Measurements from ENCODE around the gene TRH.
A peak's percentile ranks its signal among the peaks of the same experiment; 100 is the strongest.

The TRH gene

DNA sequence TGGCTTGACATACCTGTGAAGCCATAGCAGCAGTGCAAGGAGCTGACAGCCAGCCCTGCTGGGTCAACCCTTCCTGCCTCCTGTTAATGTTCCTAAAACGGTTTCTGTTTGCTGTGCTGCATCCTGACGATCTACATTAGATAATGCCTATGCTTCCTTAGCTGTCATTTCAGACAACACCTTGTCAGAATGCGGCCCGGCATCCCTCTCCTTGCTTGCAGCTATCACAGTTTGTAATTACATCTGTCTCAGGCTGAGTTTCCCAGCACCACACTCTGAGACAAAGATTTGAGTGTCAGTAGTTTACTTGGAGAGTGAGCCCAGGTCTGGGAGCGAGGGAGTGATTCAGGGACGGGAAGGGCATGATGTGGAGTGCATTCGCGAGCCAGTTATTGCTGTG is 9.0 kb downstream of the TRH start:
- no peak overlapping the region for H4K91ac ChIP-seq (ENCODE audit: low read depth, low read length)
- WGBS (ENCODE audit: extremely low coverage, insufficient coverage, insufficient read length), result no CpG with 5 or more reads among the region's 8 CpGs
- no peak overlapping the region for H3K18ac ChIP-seq (ENCODE audit: low read length)
- no peak overlapping the region for H2BK5ac ChIP-seq (ENCODE audit: low read depth, low read length, poor library complexity)
- H3K4me1 ChIP-seq (ENCODE audit: control insufficient read depth in 1 of 2, insufficient read depth in 2 of 2, low read length in 2 of 2), result no peaks in the 10 kb centered on the region
- no peak overlapping the region for H3K27ac ChIP-seq (ENCODE audit: low read depth, low read length)
- H3K79me2 ChIP-seq (ENCODE audit: control insufficient read depth, insufficient read depth, low read length, poor library complexity), result no peaks in the 10 kb centered on the region
- H2AFZ ChIP-seq (ENCODE audit: insufficient read depth, low read length, poor library complexity), result no peak overlapping the region
- H2BK120ac ChIP-seq (ENCODE audit: insufficient read depth, low read length, poor library complexity), result no peak overlapping the region
- no peaks in the 10 kb centered on the region for H3K9me3 ChIP-seq (ENCODE audit: insufficient read depth, low read depth, low read length)
- no peak overlapping the region for H3K4ac ChIP-seq (ENCODE audit: low read depth, low read length)
- no peak for DNase-seq
- H3K4me3 ChIP-seq (ENCODE audit: low read depth, low read length), result no peak overlapping the region
- H3K79me1 ChIP-seq (ENCODE audit: low read length), result no peaks in the 10 kb centered on the region
- no peaks in the 10 kb centered on the region for H3K27me3 ChIP-seq (ENCODE audit: insufficient read depth, low read length)
- no peak overlapping the region for H4K12ac ChIP-seq (ENCODE audit: low read depth, low read length)
- no peak overlapping the region for H3K23ac ChIP-seq (ENCODE audit: low read length)
- no peak overlapping the region for H4K8ac ChIP-seq (ENCODE audit: low read depth, low read length)
- no peak overlapping the region for H3K14ac ChIP-seq (ENCODE audit: low read length)
- H2BK12ac ChIP-seq (ENCODE audit: low read length), result no peak overlapping the region
- no peak overlapping the region for H3K4me2 ChIP-seq (ENCODE audit: low read length)
- H2AK5ac ChIP-seq (ENCODE audit: low read length), result no peak overlapping the region
- H3K9ac ChIP-seq (ENCODE audit: low read length), result no peak overlapping the region
- no peaks in the 10 kb centered on the region for H3K36me3 ChIP-seq (ENCODE audit: control insufficient read depth in 1 of 2, insufficient read depth in 2 of 2, low read length in 2 of 2)

GRCh38 chr3:129984125-129984524 is 9.6 kb downstream of the TRH start:
- Histone ChIP-seq H3K9me3 (ENCODE audit: insufficient read depth, low read depth, low read length) (no peaks in the 10 kb centered on the region), H2BK5ac (ENCODE audit: low read depth, low read length, poor library complexity) (no peak overlapping the region), H3K4me1 (ENCODE audit: control insufficient read depth in 1 of 2, insufficient read depth in 2 of 2, low read length in 2 of 2) (no peaks in the 10 kb centered on the region), H3K36me3 (ENCODE audit: control insufficient read depth in 1 of 2, insufficient read depth in 2 of 2, low read length in 2 of 2) (no peaks in the 10 kb centered on the region), H3K23ac (ENCODE audit: low read length) (no peak overlapping the region), H3K9ac (ENCODE audit: low read length) (no peak overlapping the region), H3K79me1 (ENCODE audit: low read length) (no peaks in the 10 kb centered on the region), H4K91ac (ENCODE audit: low read depth, low read length) (no peak overlapping the region), H2BK12ac (ENCODE audit: low read length) (no peak overlapping the region), H4K12ac (ENCODE audit: low read depth, low read length) (no peak overlapping the region), H3K4me3 (ENCODE audit: low read depth, low read length) (no peak overlapping the region), H2AFZ (ENCODE audit: insufficient read depth, low read length, poor library complexity) (no peak overlapping the region), H3K18ac (ENCODE audit: low read length) (no peak overlapping the region), H3K4me2 (ENCODE audit: low read length) (no peak overlapping the region), H4K8ac (ENCODE audit: low read depth, low read length) (no peak overlapping the region), H3K27ac (ENCODE audit: low read depth, low read length) (no peak overlapping the region), H3K27me3 (ENCODE audit: insufficient read depth, low read length) (no peaks in the 10 kb centered on the region), H2BK120ac (ENCODE audit: insufficient read depth, low read length, poor library complexity) (no peak overlapping the region), H3K79me2 (ENCODE audit: control insufficient read depth, insufficient read depth, low read length, poor library complexity) (no peaks in the 10 kb centered on the region), H3K14ac (ENCODE audit: low read length) (no peak overlapping the region), H2AK5ac (ENCODE audit: low read length) (no peak overlapping the region), H3K4ac (ENCODE audit: low read depth, low read length) (no peak overlapping the region)
- no CpG with 5 or more reads among the region's 2 CpGs for WGBS (ENCODE audit: extremely low coverage, insufficient coverage, insufficient read length)
- DNase-seq, result peak in 1 of 2 donors; percentile 7

DNA sequence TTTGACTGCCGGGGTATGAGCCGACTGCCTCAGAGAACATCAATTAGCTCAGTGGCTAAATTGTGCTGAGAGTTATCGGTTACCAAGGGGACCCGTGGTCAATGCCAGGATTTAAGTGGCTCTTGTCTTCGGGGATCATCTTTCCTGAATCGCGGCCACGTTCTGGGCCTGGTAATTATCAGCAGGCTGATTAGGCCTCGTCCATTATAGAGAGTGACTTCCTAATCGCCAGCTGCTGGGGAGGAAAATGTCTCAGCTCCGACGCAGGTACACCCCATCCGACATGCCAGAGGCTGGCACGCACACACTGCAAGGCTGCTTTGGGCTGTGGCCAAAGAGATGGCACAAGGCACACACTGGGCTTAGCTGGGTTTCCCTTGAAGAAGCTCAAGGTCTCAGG is 10.6 kb downstream of the TRH start:
- no peak for DNase-seq
- Histone ChIP-seq H3K14ac (ENCODE audit: low read length) (no peak overlapping the region), H4K8ac (ENCODE audit: low read depth, low read length) (no peak overlapping the region), H2BK12ac (ENCODE audit: low read length) (no peak overlapping the region), H2BK120ac (ENCODE audit: insufficient read depth, low read length, poor library complexity) (no peak overlapping the region), H3K4ac (ENCODE audit: low read depth, low read length) (no peak overlapping the region), H2AK5ac (ENCODE audit: low read length) (no peak overlapping the region), H4K12ac (ENCODE audit: low read depth, low read length) (no peak overlapping the region), H3K36me3 (ENCODE audit: control insufficient read depth in 1 of 2, insufficient read depth in 2 of 2, low read length in 2 of 2) (no peaks in the 10 kb centered on the region), H3K18ac (ENCODE audit: low read length) (no peak overlapping the region), H3K27me3 (ENCODE audit: insufficient read depth, low read length) (no peaks in the 10 kb centered on the region), H2AFZ (ENCODE audit: insufficient read depth, low read length, poor library complexity) (no peak overlapping the region), H4K91ac (ENCODE audit: low read depth, low read length) (no peak overlapping the region), H3K9me3 (ENCODE audit: insufficient read depth, low read depth, low read length) (no peaks in the 10 kb centered on the region), H3K4me1 (ENCODE audit: control insufficient read depth in 1 of 2, insufficient read depth in 2 of 2, low read length in 2 of 2) (no peaks in the 10 kb centered on the region), H3K9ac (ENCODE audit: low read length) (no peak overlapping the region), H3K27ac (ENCODE audit: low read depth, low read length) (no peak overlapping the region), H3K23ac (ENCODE audit: low read length) (no peak overlapping the region), H3K4me3 (ENCODE audit: low read depth, low read length) (no peak overlapping the region), H2BK5ac (ENCODE audit: low read depth, low read length, poor library complexity) (no peak overlapping the region), H3K4me2 (ENCODE audit: low read length) (no peak overlapping the region), H3K79me1 (ENCODE audit: low read length) (no peaks in the 10 kb centered on the region), H3K79me2 (ENCODE audit: control insufficient read depth, insufficient read depth, low read length, poor library complexity) (no peaks in the 10 kb centered on the region)
- no CpG with 5 or more reads among the region's 14 CpGs for WGBS (ENCODE audit: extremely low coverage, insufficient coverage, insufficient read length)

GRCh38 chr3:129988429-129988828 is 13.9 kb downstream of the TRH start:
- Histone ChIP-seq H2AK5ac (ENCODE audit: low read length) (no peak overlapping the region), H3K18ac (ENCODE audit: low read length) (no peak overlapping the region), H3K79me1 (ENCODE audit: low read length) (no peaks in the 10 kb centered on the region), H3K36me3 (ENCODE audit: control insufficient read depth in 1 of 2, insufficient read depth in 2 of 2, low read length in 2 of 2) (no peaks in the 10 kb centered on the region), H3K9ac (ENCODE audit: low read length) (no peak overlapping the region), H3K4me2 (ENCODE audit: low read length) (no peak overlapping the region), H3K4me3 (ENCODE audit: low read depth, low read length) (no peak overlapping the region), H3K23ac (ENCODE audit: low read length) (no peak overlapping the region), H3K4me1 (ENCODE audit: control insufficient read depth in 1 of 2, insufficient read depth in 2 of 2, low read length in 2 of 2) (no peaks in the 10 kb centered on the region), H3K27ac (ENCODE audit: low read depth, low read length) (no peak overlapping the region), H2BK12ac (ENCODE audit: low read length) (no peak overlapping the region), H2BK5ac (ENCODE audit: low read depth, low read length, poor library complexity) (no peak overlapping the region), H3K14ac (ENCODE audit: low read length) (no peak overlapping the region), H3K79me2 (ENCODE audit: control insufficient read depth, insufficient read depth, low read length, poor library complexity) (no peaks in the 10 kb centered on the region), H4K8ac (ENCODE audit: low read depth, low read length) (no peak overlapping the region), H4K91ac (ENCODE audit: low read depth, low read length) (no peak overlapping the region), H3K27me3 (ENCODE audit: insufficient read depth, low read length) (no peaks in the 10 kb centered on the region), H3K4ac (ENCODE audit: low read depth, low read length) (no peak overlapping the region), H4K12ac (ENCODE audit: low read depth, low read length) (no peak overlapping the region), H2BK120ac (ENCODE audit: insufficient read depth, low read length, poor library complexity) (no peak overlapping the region), H2AFZ (ENCODE audit: insufficient read depth, low read length, poor library complexity) (no peak overlapping the region), H3K9me3 (ENCODE audit: insufficient read depth, low read depth, low read length) (peaks cover 3% of the 10 kb centered on the region)
- no CpG with 5 or more reads among the region's 10 CpGs for WGBS (ENCODE audit: extremely low coverage, insufficient coverage, insufficient read length)
- DNase-seq, result no peak

All from trophoblast cell (in vitro differentiated cells and primary cell).